ENCODE results near the gene PLCH1.

Gene PLCH1

GRCh38 chr3:155481591-155481990 is 263.3 kb downstream of the PLCH1 start:
- no peak for TF ChIP-seq CTCF (IDR thresholded peaks at IDR 0.05; ENCODE audit: extremely low read depth, insufficient read depth, missing control alignments)
- no peak for DNase-seq (ENCODE audit: low spot score)
- in situ Hi-C loops (cut with MboI; ENCODE audit: low pct_unique_long_range_greater_than_20kb, low sequenced_read_pairs, unreplicated experiment): no loop called here

- DNase-seq (ENCODE audit: low spot score): no peak
- no peak for TF ChIP-seq CTCF (IDR thresholded peaks at IDR 0.05; ENCODE audit: extremely low read depth, insufficient read depth, missing control alignments)
- in situ Hi-C loops (cut with MboI; ENCODE audit: low pct_unique_long_range_greater_than_20kb, low sequenced_read_pairs, unreplicated experiment): no loop called here
Measured at GRCh38 chr3:155481089-155481488, 263.8 kb downstream of the PLCH1 start.

- no peak for TF ChIP-seq CTCF (IDR thresholded peaks at IDR 0.05; ENCODE audit: extremely low read depth, insufficient read depth, missing control alignments)
- in situ Hi-C loops (cut with MboI; ENCODE audit: low pct_unique_long_range_greater_than_20kb, low sequenced_read_pairs, unreplicated experiment): no loop called here
- no peak for DNase-seq (ENCODE audit: low spot score)
Measured at GRCh38 chr3:155465664-155466063, 279.2 kb downstream of the PLCH1 start.

GRCh38 chr3:155462672-155463071 is 282.2 kb downstream of the PLCH1 start:
- no peak for TF ChIP-seq CTCF (IDR thresholded peaks at IDR 0.05; ENCODE audit: extremely low read depth, insufficient read depth, missing control alignments)
- DNase-seq (ENCODE audit: low spot score): no peak
- in situ Hi-C loops (cut with MboI; ENCODE audit: low pct_unique_long_range_greater_than_20kb, low sequenced_read_pairs, unreplicated experiment): no loop called here

GRCh38 chr3:155457591-155457990 is 287.3 kb downstream of the PLCH1 start:
- no peak for DNase-seq (ENCODE audit: low spot score)
- no peak for TF ChIP-seq CTCF (IDR thresholded peaks at IDR 0.05; ENCODE audit: extremely low read depth, insufficient read depth, missing control alignments)
- in situ Hi-C loops (cut with MboI; ENCODE audit: low pct_unique_long_range_greater_than_20kb, low sequenced_read_pairs, unreplicated experiment): no loop called here

GRCh38 chr3:155455765-155456164 is 289.1 kb downstream of the PLCH1 start:
- DNase-seq (ENCODE audit: low spot score): no peak
- TF ChIP-seq CTCF (IDR thresholded peaks at IDR 0.05; ENCODE audit: extremely low read depth, insufficient read depth, missing control alignments): no peak
- in situ Hi-C loops (cut with MboI; ENCODE audit: low pct_unique_long_range_greater_than_20kb, low sequenced_read_pairs, unreplicated experiment): no loop called here

GRCh38 chr3:155453512-155453911 is 291.4 kb downstream of the PLCH1 start:
- in situ Hi-C loops (cut with MboI; ENCODE audit: low pct_unique_long_range_greater_than_20kb, low sequenced_read_pairs, unreplicated experiment): no loop called here
- no peak for TF ChIP-seq CTCF (IDR thresholded peaks at IDR 0.05; ENCODE audit: extremely low read depth, insufficient read depth, missing control alignments)
- no peak for DNase-seq (ENCODE audit: low spot score)

Data from GM13977 (cell line).